Neural cell (in vitro differentiated cells): ENCODE results near the gene ITM2C. TPM values are rescaled to one million over a fixed set of nuclear protein-coding genes. Genes with fewer than 3 reads are reported as not detected.

Experiments used
- H2AFZ ChIP-seq: fragments of 200-600, 300-800 bp; sonication (generic), shearing (Covaris generic); 2 replicates; pipeline ENCODE4 v1.6.0; 2014; ENCODE audit warnings: low read depth, mild to moderate bottlenecking, antibody characterized with exemption, low read length, moderate library complexity
- H3F3A ChIP-seq: fragments of 200-600 bp; shearing (Covaris generic); 2 replicates; pipeline ENCODE4 v1.6.1; 2016; ENCODE audit warnings: mild to moderate bottlenecking, moderate library complexity, mixed read lengths, antibody characterized with exemption, low read length; ENCODE audit not compliant: insufficient read depth, poor library complexity, severe bottlenecking
- H3K27ac ChIP-seq: fragments of 200-600, 300-800 bp; sonication (generic), shearing (Covaris generic); 2 replicates; pipeline ENCODE4 v1.5.1; 2014; ENCODE audit warnings: mild to moderate bottlenecking, low read length, moderate library complexity
- H3K27me3 ChIP-seq: fragments of 300-800, 200-600 bp; sonication (generic), shearing (Covaris generic); 2 replicates; pipeline ENCODE4 v1.6.0; 2014; ENCODE audit warnings: mild to moderate bottlenecking, low read depth, low read length, moderate library complexity; ENCODE audit not compliant: insufficient read depth
- H3K36me3 ChIP-seq: fragments of 300-800, 200-600 bp; sonication (generic), shearing (Covaris generic); 2 replicates; pipeline ENCODE4 v1.5.1; 2014; ENCODE audit warnings: mild to moderate bottlenecking, antibody characterized with exemption, low read length, moderate library complexity; ENCODE audit not compliant: insufficient read depth
- H3K4me2 ChIP-seq: fragments of 300-800, 200-600 bp; sonication (generic), shearing (Covaris generic); 2 replicates; pipeline ENCODE4 v1.6.0; 2014; ENCODE audit warnings: mild to moderate bottlenecking, low read length
- H3K4me3 ChIP-seq: fragments of 300-800, 200-600 bp; sonication (generic), shearing (Covaris generic); 2 replicates; pipeline ENCODE4 v1.5.1; 2014; ENCODE audit warnings: mild to moderate bottlenecking, low read length, moderate library complexity
- H3K79me2 ChIP-seq: fragments of 200-600 bp; shearing (Covaris generic); replicated peaks from 2 replicates; pipeline ENCODE4 v1.6.0; 2014; ENCODE audit warnings: mild to moderate bottlenecking, low read length, moderate library complexity; ENCODE audit not compliant: insufficient read depth
- H3K9ac ChIP-seq: fragments of 300-800, 200-600 bp; sonication (generic), shearing (Covaris generic); 2 replicates; pipeline ENCODE4 v1.6.1; 2016; ENCODE audit warnings: mild to moderate bottlenecking, low read length, mixed read lengths
- H3K9me2 ChIP-seq: fragments of 200-600 bp; shearing (Covaris generic); 2 replicates; pipeline ENCODE4 v1.6.1; 2016; ENCODE audit warnings: mild to moderate bottlenecking, low read length, mixed read lengths; ENCODE audit not compliant: insufficient read depth
- H3K9me3 ChIP-seq: fragments of 200-600, 300-800 bp; sonication (generic), shearing (Covaris generic); 2 replicates; pipeline ENCODE4 v1.6.1; 2016; ENCODE audit warnings: mild to moderate bottlenecking, mixed run types, low read length, moderate library complexity, mixed read lengths
- H4K20me1 ChIP-seq: fragments of 200-600 bp; shearing (Covaris generic); 2 replicates; pipeline ENCODE4 v1.6.1; 2016; ENCODE audit warnings: mild to moderate bottlenecking, mixed run types; ENCODE audit not compliant: insufficient read depth
- CTCF ChIP-seq: fragments of 450-650 bp; IDR thresholded peaks from 2 replicates; pipeline ENCODE4 v1.5.1; 2014; ENCODE audit warnings: antibody characterized with exemption, mild to moderate bottlenecking, moderate library complexity; ENCODE audit not compliant: poor library complexity, severe bottlenecking
- EP300 ChIP-seq: fragments of 450-650 bp; conservative IDR thresholded peaks from 2 replicates; pipeline ENCODE4 v1.6.1; 2014; ENCODE audit warnings: antibody characterized with exemption, mild to moderate bottlenecking, moderate library complexity; ENCODE audit not compliant: poor library complexity, severe bottlenecking
- EZH2 ChIP-seq: fragments of 200-600, 300-800 bp; shearing (Covaris generic), sonication (generic); IDR thresholded peaks from 2 replicates; pipeline ENCODE4 v1.6.1; 2014; ENCODE audit warnings: antibody characterized with exemption, low read length, borderline replicate concordance, mild to moderate bottlenecking; ENCODE audit not compliant: insufficient read depth, poor library complexity, severe bottlenecking
- MXI1 ChIP-seq: fragments of 450-650 bp; conservative IDR thresholded peaks from 2 replicates; pipeline ENCODE4 v1.6.1; 2014; ENCODE audit warnings: antibody characterized with exemption, mild to moderate bottlenecking; ENCODE audit not compliant: poor library complexity, severe bottlenecking
- POLR2AphosphoS5 ChIP-seq: IDR thresholded peaks from 2 replicates; pipeline ENCODE4 v1.6.1; 2012
- RAD21 ChIP-seq: fragments of 450-650 bp; conservative IDR thresholded peaks from 2 replicates; pipeline ENCODE4 v1.6.1; 2014; ENCODE audit warnings: antibody characterized with exemption, mild to moderate bottlenecking, moderate library complexity
- REST ChIP-seq: IDR thresholded peaks from 2 replicates; pipeline ENCODE4 v1.6.1; 2012; ENCODE audit warnings: borderline replicate concordance
- SMC3 ChIP-seq: fragments of 450-650 bp; conservative IDR thresholded peaks from 2 replicates; pipeline ENCODE4 v1.6.1; 2014; ENCODE audit warnings: antibody characterized with exemption, mild to moderate bottlenecking, moderate library complexity; ENCODE audit not compliant: poor library complexity
- TAF1 ChIP-seq: IDR thresholded peaks from 2 replicates; pipeline ENCODE4 v1.6.1; 2012; ENCODE audit warnings: low read depth
- polyA plus RNA-seq: library from polyadenylated mRNA; depleted of rRNA; stranded (reverse); fragments of >200 nt; gene quantifications from 2 replicates; pipeline ENCODE4 v1.2.3, GENCODE V29; 2014

The ITM2C gene
- polyA plus RNA-seq, 1 donor from 2014 or later, result 186 TPM

DNA sequence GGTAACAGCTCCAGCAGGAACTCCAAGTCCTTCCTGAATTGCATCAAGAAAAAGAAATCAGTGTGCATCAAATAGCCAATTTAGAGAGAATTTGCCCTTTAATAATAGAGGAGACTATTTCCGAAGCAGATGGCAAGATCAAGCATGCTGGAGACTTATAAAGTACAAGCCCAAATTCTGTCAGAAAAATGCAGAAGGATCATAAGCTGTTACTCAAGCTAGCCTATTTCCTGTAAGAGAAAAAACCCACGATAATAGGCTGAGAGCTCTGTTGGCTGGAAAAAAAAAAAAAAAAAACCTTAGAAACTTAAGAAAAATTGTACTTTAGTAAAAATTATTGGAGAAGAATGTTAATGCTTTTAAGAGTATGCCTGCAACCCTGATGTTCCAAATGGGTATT lies 24.4 kb upstream of the ITM2C start:
- Histone ChIP-seq H3K79me2 (no peaks in the 10 kb centered on the region), H3K4me3 (no peak overlapping the region), H3K27me3 (no peaks in the 10 kb centered on the region), H3K27ac (no peak overlapping the region), H3K9me2 (no peaks in the 10 kb centered on the region), H2AFZ (no peak overlapping the region), H3K9ac (no peak overlapping the region), H3K4me2 (no peak overlapping the region), H3F3A (no peaks in the 10 kb centered on the region), H3K9me3 (no peaks in the 10 kb centered on the region), H4K20me1 (no peaks in the 10 kb centered on the region), H3K36me3 (no peaks in the 10 kb centered on the region)
- TF ChIP-seq SMC3, result no peak
- TF ChIP-seq RAD21, result no peak
- no peak for TF ChIP-seq POLR2AphosphoS5
- no peak for TF ChIP-seq EZH2
- TF ChIP-seq CTCF, result no peak
- no peak for TF ChIP-seq TAF1
- TF ChIP-seq MXI1, result no peak
- TF ChIP-seq EP300, result no peak
- no peak for TF ChIP-seq REST

GRCh38 chr2:230842473-230842872 lies 22.3 kb upstream of the ITM2C start:
- no peak for TF ChIP-seq TAF1
- TF ChIP-seq POLR2AphosphoS5, result no peak
- TF ChIP-seq SMC3, result no peak
- no peak for TF ChIP-seq MXI1
- TF ChIP-seq RAD21, result no peak
- TF ChIP-seq CTCF, result no peak
- no peak for TF ChIP-seq REST
- no peak for TF ChIP-seq EZH2
- no peak for TF ChIP-seq EP300
- H3F3A ChIP-seq, result no peaks in the 10 kb centered on the region
- no peaks in the 10 kb centered on the region for H4K20me1 ChIP-seq
- H3K27ac ChIP-seq, result no peak overlapping the region
- H3K9ac ChIP-seq, result no peak overlapping the region
- H3K4me3 ChIP-seq, result no peak overlapping the region
- H3K79me2 ChIP-seq, result no peaks in the 10 kb centered on the region
- H3K4me2 ChIP-seq, result no peak overlapping the region
- no peak overlapping the region for H2AFZ ChIP-seq
- H3K27me3 ChIP-seq, result no peaks in the 10 kb centered on the region
- H3K9me3 ChIP-seq, result peaks cover 4% of the 10 kb centered on the region
- H3K36me3 ChIP-seq, result no peaks in the 10 kb centered on the region
- no peaks in the 10 kb centered on the region for H3K9me2 ChIP-seq
